ENCODE results near the gene POLR1C.
"Not testable (repeated sequence)": the region's sequence is repeated elsewhere in the genome, so short reads cannot be mapped to it uniquely, and the experiment has no call there.

POLR1C gene

GRCh38 chr6:43491750-43492661, 24.9 kb upstream of the POLR1C start:
- in situ Hi-C loops (cut with MboI; ENCODE audit: low sequenced_read_pairs), result no loop called here

DNA sequence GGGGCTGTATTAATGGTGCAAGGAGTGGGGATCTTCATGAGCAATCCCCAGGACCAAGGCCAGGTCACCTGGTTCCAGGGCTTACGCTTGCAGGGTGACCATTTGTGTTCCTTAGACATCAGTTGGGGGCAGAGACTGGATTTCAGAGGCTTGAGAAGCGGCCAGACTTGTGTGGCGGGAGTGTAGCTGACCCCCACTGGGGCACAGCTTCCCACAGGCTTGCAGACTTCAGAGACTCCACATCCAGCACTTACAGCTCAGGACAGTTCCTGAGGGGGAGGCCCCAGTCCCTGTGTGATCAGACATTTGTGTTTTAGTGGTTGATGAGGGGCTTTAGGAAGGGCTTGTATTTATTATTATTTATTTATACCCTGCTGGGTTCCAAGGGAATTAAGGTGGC, 24.2 kb upstream of the POLR1C start:
- in situ Hi-C loops (cut with MboI; ENCODE audit: low sequenced_read_pairs), result no loop called here

- in situ Hi-C loops (cut with MboI; ENCODE audit: low sequenced_read_pairs), result no loop called here
Observed at GRCh38 chr6:43493230-43493629, 23.7 kb upstream of the POLR1C start.

DNA sequence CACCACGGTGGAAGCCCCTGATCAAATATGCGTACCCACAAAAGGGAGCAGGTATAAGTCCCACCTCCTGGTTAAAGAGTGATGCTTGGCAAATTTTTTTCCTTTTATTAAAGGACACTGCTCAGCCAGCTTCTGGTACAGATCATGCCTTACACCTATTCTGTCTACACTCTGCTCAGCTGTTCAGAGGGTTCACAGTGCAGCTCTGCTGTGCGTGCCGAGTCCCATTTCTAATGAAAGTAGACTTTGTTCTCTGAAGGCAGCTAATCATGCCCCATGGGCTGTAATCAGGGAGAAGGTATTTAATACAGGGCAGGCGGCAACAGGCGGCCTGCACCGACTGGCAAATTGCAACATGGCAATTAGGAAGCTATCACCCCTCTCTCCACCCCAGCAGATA, 23.1 kb upstream of the POLR1C start:
- in situ Hi-C loops (cut with MboI; ENCODE audit: low sequenced_read_pairs), result no loop called here

- in situ Hi-C loops (cut with MboI; ENCODE audit: low sequenced_read_pairs), result no loop called here
Observed at GRCh38 chr6:43494321-43494720, 22.6 kb upstream of the POLR1C start.

GRCh38 chr6:43494766-43495165, 22.1 kb upstream of the POLR1C start:
- in situ Hi-C loops (cut with MboI; ENCODE audit: low sequenced_read_pairs), result no loop called here

DNA sequence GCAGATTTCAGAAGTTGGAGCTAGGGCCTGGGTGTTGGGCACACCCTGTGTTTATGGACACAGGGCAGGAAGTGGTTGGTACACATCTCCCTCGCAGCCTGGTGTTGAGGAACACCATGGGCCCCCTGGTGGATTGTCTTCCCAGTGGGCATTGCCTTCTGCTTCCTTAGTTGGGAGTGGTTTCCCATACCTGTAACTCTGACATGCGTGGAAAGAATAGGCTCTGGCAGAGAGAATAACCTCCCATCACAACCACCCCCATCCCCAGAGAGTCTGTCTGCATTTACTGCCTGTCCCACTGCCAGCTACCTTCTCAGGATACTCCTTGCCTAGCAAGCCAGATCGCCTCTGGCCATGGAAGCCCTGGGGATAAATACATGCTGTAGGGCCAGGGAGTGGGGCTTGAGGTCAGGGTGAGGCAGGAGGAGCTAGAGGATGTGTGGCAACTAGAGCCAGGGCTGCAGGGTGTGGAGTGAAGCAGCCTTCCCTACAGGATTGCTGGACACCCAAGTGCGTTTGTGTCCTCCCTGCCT, 21.4 kb upstream of the POLR1C start:
- in situ Hi-C loops (cut with MboI; ENCODE audit: low sequenced_read_pairs), result no loop called here

DNA sequence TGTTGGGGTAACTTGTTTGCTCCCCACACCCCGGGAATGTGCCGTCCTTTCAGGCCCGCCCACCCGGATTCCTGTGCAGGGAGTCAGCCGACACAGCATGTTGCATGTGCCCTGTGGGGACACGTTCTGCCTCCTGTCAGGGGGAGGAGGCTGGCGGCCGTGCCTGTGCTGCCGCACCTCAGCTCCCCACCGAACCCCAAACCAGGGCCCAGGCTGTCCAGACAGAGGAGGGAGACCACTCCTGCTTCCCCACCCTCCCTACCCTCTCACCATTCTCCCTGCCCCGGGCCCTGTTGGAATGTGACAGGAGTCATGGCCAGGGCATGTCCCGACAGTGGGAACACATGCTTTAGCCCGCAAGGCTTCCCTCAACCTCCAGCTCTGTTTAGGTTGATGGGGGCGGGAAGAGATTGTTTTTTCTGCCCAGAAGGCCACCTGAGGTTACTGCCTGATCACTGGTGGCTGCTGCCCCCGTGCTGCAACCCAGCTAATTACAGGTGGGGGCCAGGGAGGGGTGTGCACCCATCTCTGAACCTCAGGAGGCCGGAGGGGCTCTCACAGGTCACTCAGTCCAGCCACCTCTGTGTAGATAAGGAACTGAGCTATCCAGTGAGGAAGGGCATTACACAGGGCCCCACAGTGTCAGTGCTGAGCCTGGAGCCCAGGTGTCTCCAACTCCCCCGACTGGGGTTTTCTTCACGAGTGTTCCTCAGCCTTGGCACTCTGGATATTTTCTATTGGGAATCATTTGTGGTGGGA, 20.3 kb upstream of the POLR1C start:
- in situ Hi-C loops (cut with MboI; ENCODE audit: low sequenced_read_pairs), result no loop called here

DNA sequence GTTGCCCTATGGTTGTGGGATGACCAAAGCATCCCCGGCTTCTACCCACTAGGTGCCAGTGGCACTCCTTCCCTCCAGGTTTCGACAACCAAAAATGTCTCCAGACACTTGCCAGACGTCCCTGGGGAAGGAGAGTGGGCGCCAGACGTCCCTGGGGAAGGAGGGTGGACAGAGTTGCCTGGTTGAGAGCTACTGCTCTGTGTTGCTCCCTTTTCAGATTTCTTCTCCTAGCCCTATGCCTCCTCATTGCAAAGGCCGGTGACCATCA, 19.8 kb upstream of the POLR1C start:
- in situ Hi-C loops (cut with MboI; ENCODE audit: low sequenced_read_pairs), result no loop called here

GRCh38 chr6:43497689-43498088, 19.2 kb upstream of the POLR1C start:
- in situ Hi-C loops (cut with MboI; ENCODE audit: low sequenced_read_pairs), result no loop called here

- in situ Hi-C loops (cut with MboI; ENCODE audit: low sequenced_read_pairs), result not testable (repeated sequence)
Observed at GRCh38 chr6:43498291-43498690, 18.6 kb upstream of the POLR1C start.

DNA sequence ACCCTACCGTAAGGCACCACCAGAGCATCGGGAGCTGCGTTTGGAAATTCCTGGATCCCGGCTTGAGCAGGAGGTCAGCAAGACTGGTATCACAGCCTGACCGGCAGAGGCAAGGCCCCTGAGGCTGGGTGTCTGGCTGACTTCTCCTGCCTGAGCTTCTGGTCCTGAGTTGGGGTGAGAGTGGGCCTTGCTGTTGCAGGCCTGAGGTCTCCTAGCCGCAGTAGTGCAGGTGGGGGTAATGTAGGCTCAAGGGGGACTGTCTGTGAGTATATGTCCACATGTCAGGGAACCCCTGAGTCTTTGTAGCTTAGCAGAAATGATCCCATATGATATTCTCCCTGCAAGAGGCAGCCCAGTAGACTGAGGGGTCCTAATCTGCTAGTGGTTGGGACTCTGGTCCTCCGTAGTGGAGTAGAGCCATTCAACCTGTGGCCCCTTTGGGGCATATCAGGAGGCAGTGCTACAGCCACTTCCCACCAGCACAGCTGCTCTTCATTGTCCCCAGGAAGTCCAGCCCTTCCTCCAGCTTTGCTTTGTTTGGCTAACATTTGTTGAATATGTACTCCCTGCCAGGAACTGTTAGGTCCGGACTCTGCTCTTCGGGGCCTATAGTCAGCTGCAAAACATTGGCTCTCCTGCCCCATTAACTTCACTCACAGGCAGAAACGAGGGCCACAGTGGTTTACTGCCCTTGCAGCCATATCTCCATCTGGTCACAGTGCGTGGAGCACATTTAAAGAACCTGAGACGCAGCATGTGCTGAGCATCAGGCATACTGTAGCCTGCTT, 17.7 kb upstream of the POLR1C start:
- in situ Hi-C loops (cut with MboI; ENCODE audit: low sequenced_read_pairs), result no loop called here

DNA sequence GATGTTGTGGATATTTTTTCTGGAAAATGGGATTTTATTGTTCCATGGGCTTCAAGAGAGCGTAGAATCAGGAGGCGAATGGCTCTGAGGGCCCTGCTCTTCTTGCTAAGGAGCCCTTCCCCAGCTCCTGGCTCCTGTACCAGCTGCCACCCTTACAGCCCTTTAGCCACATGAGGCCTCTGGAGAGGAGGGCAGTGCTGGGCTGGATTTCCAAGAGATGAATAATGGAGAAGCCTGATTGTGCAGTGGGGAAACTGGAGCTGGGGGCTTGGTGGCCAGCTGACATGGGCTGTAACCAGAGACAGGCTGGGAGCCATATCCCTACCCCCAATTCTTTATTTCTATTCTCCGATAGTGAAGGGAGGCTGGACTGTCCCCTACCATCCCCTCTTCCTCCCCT, 16.0 kb upstream of the POLR1C start:
- in situ Hi-C loops (cut with MboI; ENCODE audit: low sequenced_read_pairs), result no loop called here

DNA sequence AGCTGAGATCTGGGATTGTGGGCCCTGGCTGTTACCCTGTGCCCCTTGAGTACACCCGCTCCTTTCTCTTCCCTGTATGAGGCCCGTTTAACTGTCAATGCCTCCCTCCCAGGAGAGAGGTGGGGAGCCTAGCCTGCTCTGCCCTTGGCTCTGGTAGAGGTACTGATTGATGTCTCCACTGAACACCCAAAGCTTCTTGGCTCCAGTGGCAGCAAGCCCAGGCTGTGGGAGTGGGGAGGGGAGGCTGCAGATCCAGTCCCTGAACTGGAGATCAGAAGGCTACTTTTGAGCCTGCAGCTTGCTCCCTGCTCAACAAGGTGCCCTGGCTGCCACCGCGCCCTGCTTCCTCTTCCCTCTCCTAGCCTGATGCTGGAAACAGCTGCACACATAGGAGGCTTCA, 14.2 kb upstream of the POLR1C start:
- in situ Hi-C loops (cut with MboI; ENCODE audit: low sequenced_read_pairs), result no loop called here

GRCh38 chr6:43503443-43503842, 13.4 kb upstream of the POLR1C start:
- in situ Hi-C loops (cut with MboI; ENCODE audit: low sequenced_read_pairs), result no loop called here

DNA sequence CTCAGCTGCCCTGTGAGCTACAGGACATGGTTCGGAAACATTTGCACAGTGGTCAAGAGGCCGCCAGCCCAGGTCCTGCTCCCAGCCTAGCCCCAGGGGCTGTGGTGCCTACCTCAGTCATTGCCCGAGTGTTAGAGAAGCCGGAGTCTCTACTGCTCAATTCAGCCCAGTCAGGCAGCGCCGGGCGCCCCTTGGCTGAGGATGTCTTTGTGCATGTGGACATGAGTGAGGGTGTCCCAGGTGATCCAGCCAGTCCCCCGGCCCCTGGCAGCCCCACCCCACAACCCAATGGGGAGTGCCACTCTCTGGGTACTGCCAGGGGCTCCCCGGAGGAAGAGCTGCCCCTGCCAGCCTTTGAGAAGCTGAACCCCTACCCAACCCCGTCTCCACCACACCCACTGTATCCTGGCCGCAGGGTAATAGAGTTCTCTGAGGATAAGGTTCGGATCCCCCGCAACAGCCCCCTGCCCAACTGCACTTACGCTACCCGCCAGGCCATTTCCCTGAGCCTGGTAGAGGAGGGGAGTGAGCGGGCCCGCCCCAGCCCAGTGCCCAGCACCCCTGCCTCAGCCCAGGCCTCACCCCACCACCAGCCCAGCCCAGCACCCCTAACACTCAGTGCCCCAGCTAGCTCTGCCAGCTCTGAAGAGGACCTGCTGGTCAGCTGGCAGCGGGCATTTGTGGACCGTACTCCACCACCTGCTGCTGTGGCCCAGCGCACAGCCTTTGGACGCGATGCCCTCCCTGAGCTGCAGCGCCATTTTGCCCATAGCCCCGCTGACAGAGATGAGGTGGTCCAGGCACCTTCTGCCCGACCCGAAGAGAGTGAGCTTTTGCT, 11.9 kb upstream of the POLR1C start:
- in situ Hi-C loops (cut with MboI; ENCODE audit: low sequenced_read_pairs), result no loop called here

DNA sequence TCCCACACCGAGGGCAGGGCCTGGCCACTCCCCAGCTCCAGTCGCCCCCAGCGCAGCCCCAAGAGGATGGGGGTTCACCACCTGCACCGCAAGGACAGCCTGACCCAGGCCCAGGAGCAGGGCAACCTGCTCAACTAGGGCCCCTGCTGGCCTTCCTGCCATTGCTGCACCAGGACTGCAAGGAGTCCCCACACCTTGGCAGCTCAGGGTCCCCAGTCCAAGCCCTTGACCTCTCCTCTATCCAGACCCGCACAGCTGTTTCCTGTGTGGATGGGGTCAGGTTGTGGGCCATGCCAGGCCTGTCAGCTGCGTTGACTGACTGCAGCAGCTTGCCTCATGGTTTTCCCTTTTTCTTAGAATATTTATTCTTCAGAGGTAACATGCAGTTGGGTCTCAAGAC, 11.2 kb upstream of the POLR1C start:
- in situ Hi-C loops (cut with MboI; ENCODE audit: low sequenced_read_pairs), result no loop called here

DNA sequence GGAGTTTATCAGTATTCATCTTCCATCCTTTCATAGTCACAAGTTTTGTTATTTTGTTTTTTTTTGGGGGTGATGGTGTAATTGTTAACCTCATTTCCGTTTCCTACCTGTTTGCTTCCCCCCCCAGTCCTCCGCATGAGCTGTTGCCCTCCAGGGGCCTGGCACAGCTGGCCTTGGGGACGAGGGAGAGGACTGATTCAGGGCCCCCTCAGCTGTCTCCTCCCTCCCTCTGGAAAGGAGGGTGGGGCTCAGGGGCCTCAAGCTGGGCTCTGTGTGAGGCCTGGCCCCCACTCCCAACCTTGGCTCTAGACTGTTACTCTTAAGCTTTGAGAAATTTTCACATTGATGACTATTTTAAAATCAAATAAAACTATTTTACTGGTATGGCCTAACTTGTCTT, 10.7 kb upstream of the POLR1C start:
- in situ Hi-C loops (cut with MboI; ENCODE audit: low sequenced_read_pairs), result no loop called here

DNA sequence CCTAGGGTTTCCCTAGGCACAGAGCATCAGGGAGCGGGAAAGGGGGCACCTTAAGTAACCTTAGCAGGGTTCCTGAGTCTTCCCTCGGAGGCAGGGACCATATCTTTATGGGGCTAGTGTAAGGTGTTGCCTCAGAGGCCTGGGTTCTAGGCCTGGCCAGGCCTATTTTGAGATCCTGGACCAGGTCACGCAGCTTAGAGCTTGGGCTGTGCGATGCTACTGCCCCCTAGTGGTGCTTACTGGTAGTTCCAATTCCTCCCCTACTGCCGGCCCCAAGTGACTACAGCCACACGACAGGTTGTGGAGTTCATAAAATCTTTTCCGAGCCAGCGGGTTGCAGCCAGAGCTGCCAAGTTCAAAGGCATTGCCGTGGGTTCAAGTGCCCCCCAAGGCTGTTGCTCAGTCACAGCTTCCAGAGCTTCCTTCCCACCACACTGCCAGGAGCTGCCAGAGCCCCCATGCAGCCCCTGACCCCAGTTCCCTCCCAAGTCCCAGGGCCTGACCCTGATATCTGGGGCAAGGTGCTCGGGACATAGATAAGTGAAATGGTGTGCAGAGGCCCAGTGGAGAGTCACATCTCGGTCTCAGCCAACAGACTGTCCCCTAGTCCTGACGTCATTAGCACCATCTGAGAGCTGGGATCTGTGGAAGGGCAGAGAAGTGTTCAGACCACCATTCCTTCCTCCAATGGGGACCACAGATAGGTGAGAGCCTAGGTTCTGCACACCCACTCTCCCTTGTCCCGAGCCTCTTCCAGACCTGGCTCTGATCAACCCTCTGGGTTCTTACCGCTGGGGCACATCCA, 10.0 kb upstream of the POLR1C start:
- in situ Hi-C loops (cut with MboI; ENCODE audit: low sequenced_read_pairs), result no loop called here
